PFSK-1 (cell line): ENCODE data around the gene SMIM35.

Source experiments
- FOXP2 ChIP-seq: optimal IDR thresholded peaks from 2 replicates; pipeline ENCODE3; 2011; ENCODE audit warnings: borderline replicate concordance, control low read depth, inconsistent platforms; ENCODE audit not compliant: insufficient read depth; ENCODE audit errors: extremely low read length, extremely low read depth
- POLR2AphosphoS5 ChIP-seq: IDR thresholded peaks from 2 replicates; pipeline ENCODE4 v1.6.1; 2012; ENCODE audit warnings: low read depth, mild to moderate bottlenecking, control low read depth, low read length, moderate library complexity
- SIN3A ChIP-seq: IDR thresholded peaks from 2 replicates; pipeline ENCODE4 v1.6.1; 2012; ENCODE audit warnings: mild to moderate bottlenecking, low read length, moderate library complexity, borderline replicate concordance; ENCODE audit not compliant: insufficient read depth
- TAF1 ChIP-seq: IDR thresholded peaks from 2 replicates; pipeline ENCODE4 v1.6.1; 2012; ENCODE audit warnings: low read length, control low read depth, borderline replicate concordance; ENCODE audit not compliant: insufficient read depth
- TF ChIP-seq, protein P1 (sequence below), 2 experiments: IDR thresholded peaks; 2 replicates each; pipeline versions ENCODE4 v1.6.1 to v1.8.0; 2011 to 2012; ENCODE audit warnings: low read depth in 2 of 2, low read length in 2 of 2, control low read depth in 1 of 2, inconsistent platforms in 1 of 2, mild to moderate bottlenecking in 1 of 2, moderate library complexity in 1 of 2; ENCODE audit not compliant: insufficient read depth in 1 of 2

Gene SMIM35

GRCh38 chr11:118078911-118079411 is 7.8 kb downstream of the SMIM35 start:
- TF ChIP-seq, protein P1, sequence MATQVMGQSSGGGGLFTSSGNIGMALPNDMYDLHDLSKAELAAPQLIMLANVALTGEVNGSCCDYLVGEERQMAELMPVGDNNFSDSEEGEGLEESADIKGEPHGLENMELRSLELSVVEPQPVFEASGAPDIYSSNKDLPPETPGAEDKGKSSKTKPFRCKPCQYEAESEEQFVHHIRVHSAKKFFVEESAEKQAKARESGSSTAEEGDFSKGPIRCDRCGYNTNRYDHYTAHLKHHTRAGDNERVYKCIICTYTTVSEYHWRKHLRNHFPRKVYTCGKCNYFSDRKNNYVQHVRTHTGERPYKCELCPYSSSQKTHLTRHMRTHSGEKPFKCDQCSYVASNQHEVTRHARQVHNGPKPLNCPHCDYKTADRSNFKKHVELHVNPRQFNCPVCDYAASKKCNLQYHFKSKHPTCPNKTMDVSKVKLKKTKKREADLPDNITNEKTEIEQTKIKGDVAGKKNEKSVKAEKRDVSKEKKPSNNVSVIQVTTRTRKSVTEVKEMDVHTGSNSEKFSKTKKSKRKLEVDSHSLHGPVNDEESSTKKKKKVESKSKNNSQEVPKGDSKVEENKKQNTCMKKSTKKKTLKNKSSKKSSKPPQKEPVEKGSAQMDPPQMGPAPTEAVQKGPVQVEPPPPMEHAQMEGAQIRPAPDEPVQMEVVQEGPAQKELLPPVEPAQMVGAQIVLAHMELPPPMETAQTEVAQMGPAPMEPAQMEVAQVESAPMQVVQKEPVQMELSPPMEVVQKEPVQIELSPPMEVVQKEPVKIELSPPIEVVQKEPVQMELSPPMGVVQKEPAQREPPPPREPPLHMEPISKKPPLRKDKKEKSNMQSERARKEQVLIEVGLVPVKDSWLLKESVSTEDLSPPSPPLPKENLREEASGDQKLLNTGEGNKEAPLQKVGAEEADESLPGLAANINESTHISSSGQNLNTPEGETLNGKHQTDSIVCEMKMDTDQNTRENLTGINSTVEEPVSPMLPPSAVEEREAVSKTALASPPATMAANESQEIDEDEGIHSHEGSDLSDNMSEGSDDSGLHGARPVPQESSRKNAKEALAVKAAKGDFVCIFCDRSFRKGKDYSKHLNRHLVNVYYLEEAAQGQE (IDR thresholded peaks at IDR 0.05; ENCODE audit: insufficient read depth in 1 of 2, low read depth in 2 of 2, low read length in 2 of 2) = no peak
- TF ChIP-seq FOXP2 (no peak), POLR2AphosphoS5 (no peak), TAF1 (no peak), SIN3A (no peak)

DNA sequence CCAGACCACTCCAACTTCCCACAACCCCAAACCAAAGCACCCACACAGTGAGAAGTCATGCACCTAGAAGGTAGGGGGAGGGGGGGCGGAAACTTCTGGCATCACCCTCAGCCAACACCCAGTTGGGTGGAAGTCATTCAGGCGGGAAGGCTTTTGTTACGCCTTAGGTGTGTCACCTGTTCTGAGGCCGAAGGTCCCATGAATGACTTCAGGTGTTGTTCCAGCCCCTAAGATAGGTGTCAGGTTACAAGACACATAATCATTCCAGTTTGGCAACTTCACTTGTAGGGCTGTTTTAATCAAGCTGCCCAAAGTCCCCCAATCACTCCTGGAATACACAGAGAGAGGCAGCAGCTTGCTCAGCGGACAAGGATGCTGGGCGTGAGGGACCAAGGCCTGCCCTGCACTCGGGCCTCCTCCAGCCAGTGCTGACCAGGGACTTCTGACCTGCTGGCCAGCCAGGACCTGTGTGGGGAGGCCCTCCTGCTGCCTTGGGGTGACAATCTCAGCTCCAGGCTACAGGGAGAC is 9.9 kb downstream of the SMIM35 start, which contains the start of gene TMPRSS4:
TSS of gene TMPRSS4 (plus strand) at position 325 of the 528 bp plus-strand sequence. CDS start 225 bp downstream, outside the sequence.
- TF ChIP-seq, protein P1 (IDR thresholded peaks at IDR 0.05; ENCODE audit: insufficient read depth in 1 of 2, low read depth in 2 of 2, low read length in 2 of 2) = no peak

DNA sequence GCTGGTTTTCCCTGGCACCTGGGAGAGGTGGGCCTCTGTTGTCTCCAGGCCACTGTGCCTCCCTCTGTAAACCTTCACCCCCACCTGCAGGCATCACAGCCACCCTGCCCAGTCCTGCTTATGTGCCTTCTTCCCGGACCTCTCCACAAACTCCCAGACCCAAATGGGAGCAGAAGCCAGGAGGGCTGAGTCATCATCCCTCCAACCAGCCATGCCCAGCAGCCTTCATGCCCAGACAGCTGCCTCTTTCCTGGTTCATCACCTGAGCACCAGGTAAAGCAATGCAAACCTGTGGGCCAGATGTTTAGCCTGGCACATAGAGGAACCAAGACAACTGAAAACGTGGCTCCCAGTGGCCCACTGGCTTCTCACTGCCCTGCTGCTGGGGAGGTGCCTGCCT is 12.0 kb downstream of the SMIM35 start:
- TF ChIP-seq SIN3A = no peak
- TF ChIP-seq TAF1 = no peak
- TF ChIP-seq POLR2AphosphoS5 = no peak

GRCh38 chr11:118074091-118074685 is 12.6 kb downstream of the SMIM35 start:
- no peak for TF ChIP-seq FOXP2
- no peak for TF ChIP-seq TAF1
- TF ChIP-seq POLR2AphosphoS5 = no peak

DNA sequence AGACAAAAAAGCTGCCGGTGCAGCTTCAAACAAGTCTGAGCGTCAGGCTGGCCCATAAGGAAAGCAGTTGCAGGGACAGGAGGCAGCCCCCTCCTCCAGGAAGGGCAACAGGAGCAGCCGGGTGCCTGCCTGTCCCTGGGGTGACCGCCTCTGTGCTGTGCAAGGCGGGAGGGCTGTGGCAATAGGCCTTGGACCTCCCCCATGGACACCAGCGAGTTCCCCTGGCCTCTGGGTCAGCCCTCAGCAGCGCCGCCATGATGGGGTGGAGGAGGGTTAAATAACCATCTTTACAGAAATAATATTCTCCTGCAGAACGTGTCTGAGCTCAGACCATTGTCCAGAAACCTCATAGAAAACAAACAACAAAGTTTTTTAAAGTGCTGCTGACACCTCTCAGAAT is 13.2 kb downstream of the SMIM35 start:
- TF ChIP-seq POLR2AphosphoS5 (no peak), SIN3A (no peak), TAF1 (no peak), FOXP2 (no peak)
- TF ChIP-seq, protein P1 (IDR thresholded peaks at IDR 0.05; ENCODE audit: insufficient read depth in 1 of 2, low read depth in 2 of 2, low read length in 2 of 2) = no peak

GRCh38 chr11:118071416-118072030 is 15.2 kb downstream of the SMIM35 start:
- no peak for TF ChIP-seq SIN3A
- no peak for TF ChIP-seq POLR2AphosphoS5
- no peak for TF ChIP-seq FOXP2
- no peak for TF ChIP-seq TAF1
- TF ChIP-seq, protein P1 (IDR thresholded peaks at IDR 0.05; ENCODE audit: insufficient read depth in 1 of 2, low read depth in 2 of 2, low read length in 2 of 2) = no peak
